Liver (tissue), 9 donors: ENCODE measurements around the gene CAMP. TPM values are rescaled to one million over a fixed set of nuclear protein-coding genes. Genes with fewer than 3 reads are reported as not detected.

ENCODE experiments used
- DNase-seq: peaks from one replicate; pipeline ENCODE4 v3.0.0-alpha.2; 2017; ENCODE audit warnings: low spot score
- H3K27ac ChIP-seq, 2 donors: one replicate each; pipeline ENCODE4 v1.7.0; 2013; ENCODE audit warnings: inconsistent platforms in 2 of 2, low read length in 2 of 2, control low read depth in 1 of 2, low read depth in 1 of 2, mild to moderate bottlenecking in 1 of 2
- H3K27me3 ChIP-seq, 4 donors: one replicate each; pipeline versions ENCODE4 v1.6.1 to v1.7.0; 2013; ENCODE audit warnings: low read length in 3 of 4, inconsistent platforms in 1 of 4, mild to moderate bottlenecking in 1 of 4, moderate library complexity in 1 of 4; ENCODE audit not compliant: control insufficient read depth in 4 of 4, insufficient read depth in 4 of 4
- H3K36me3 ChIP-seq, 4 donors: one replicate each; pipeline versions ENCODE4 v1.6.1 to v1.7.0; 2013; ENCODE audit warnings: low read length in 3 of 4, mild to moderate bottlenecking in 3 of 4, low read depth in 1 of 4, moderate library complexity in 1 of 4; ENCODE audit not compliant: control insufficient read depth in 4 of 4, insufficient read depth in 3 of 4
- H3K4me1 ChIP-seq, 4 donors: one replicate each; pipeline versions ENCODE4 v1.6.1 to v1.7.0; 2013; ENCODE audit warnings: low read length in 3 of 4, mild to moderate bottlenecking in 3 of 4, moderate library complexity in 1 of 4; ENCODE audit not compliant: control insufficient read depth in 4 of 4, insufficient read depth in 4 of 4
- H3K4me3 ChIP-seq, 3 donors: one replicate each; pipeline versions ENCODE4 v1.6.1 to v1.7.0; 2013; ENCODE audit warnings: low read length in 3 of 3, control low read depth in 1 of 3, low read depth in 1 of 3, mild to moderate bottlenecking in 1 of 3
- H3K9ac ChIP-seq, 2 donors: one replicate each; pipeline ENCODE4 v1.7.0; 2013; ENCODE audit warnings: low read length in 2 of 2, mild to moderate bottlenecking in 2 of 2, moderate library complexity in 2 of 2, control low read depth in 1 of 2, low read depth in 1 of 2
- H3K9me3 ChIP-seq, 4 donors: one replicate each; pipeline versions ENCODE4 v1.6.1 to v1.7.0; 2013; ENCODE audit warnings: low read length in 3 of 4; ENCODE audit not compliant: control insufficient read depth in 4 of 4
- ATF3 ChIP-seq: IDR thresholded peaks from 2 replicates; pipeline ENCODE4 v1.6.1; 2016; ENCODE audit warnings: antibody characterized with exemption
- EGR1 ChIP-seq, 2 donors: IDR thresholded peaks; 2 replicates each; pipeline ENCODE4 v1.6.1; 2016 to 2018; ENCODE audit warnings: antibody characterized with exemption in 2 of 2, low read depth in 2 of 2
- FOXA1 ChIP-seq: IDR thresholded peaks from 2 replicates; pipeline ENCODE4 v1.6.1; 2016; ENCODE audit warnings: antibody characterized with exemption
- FOXA2 ChIP-seq: IDR thresholded peaks from 2 replicates; pipeline ENCODE4 v1.6.1; 2016; ENCODE audit warnings: antibody characterized with exemption
- GABPA ChIP-seq, 2 donors: IDR thresholded peaks in 1 of 2; conservative IDR thresholded peaks in 1 of 2; 2 replicates each; pipeline ENCODE4 v1.6.1; 2016; ENCODE audit warnings: antibody characterized with exemption in 2 of 2, mild to moderate bottlenecking in 1 of 2, moderate library complexity in 1 of 2
- HNF4A ChIP-seq, 2 donors: conservative IDR thresholded peaks; 2 replicates each; pipeline ENCODE4 v1.6.1; 2016; ENCODE audit warnings: antibody characterized with exemption in 2 of 2, mild to moderate bottlenecking in 2 of 2
- HNF4G ChIP-seq: IDR thresholded peaks from 2 replicates; pipeline ENCODE4 v1.6.1; 2016; ENCODE audit warnings: antibody characterized with exemption
- JUND ChIP-seq, 2 donors: IDR thresholded peaks; 2 replicates each; pipeline ENCODE4 v1.6.1; 2016; ENCODE audit warnings: antibody characterized with exemption in 2 of 2
- MAX ChIP-seq: IDR thresholded peaks from 2 replicates; pipeline ENCODE4 v1.6.1; 2016; ENCODE audit warnings: antibody characterized with exemption
- NR2F2 ChIP-seq: IDR thresholded peaks from 2 replicates; pipeline ENCODE4 v1.6.1; 2016; ENCODE audit warnings: antibody characterized with exemption
- RAD21 ChIP-seq, 2 donors: IDR thresholded peaks; 2 replicates each; pipeline ENCODE4 v1.6.1; 2016; ENCODE audit warnings: antibody characterized with exemption in 2 of 2, mild to moderate bottlenecking in 2 of 2
- REST ChIP-seq: IDR thresholded peaks from 2 replicates; pipeline ENCODE4 v1.6.1; 2016; ENCODE audit warnings: antibody characterized with exemption, mild to moderate bottlenecking
- RXRA ChIP-seq, 2 donors: IDR thresholded peaks; 2 replicates each; pipeline ENCODE4 v1.6.1; 2017 to 2018; ENCODE audit warnings: antibody characterized with exemption in 2 of 2, mild to moderate bottlenecking in 1 of 2
- SP1 ChIP-seq: IDR thresholded peaks from 2 replicates; pipeline ENCODE4 v1.6.1; 2018; ENCODE audit warnings: antibody characterized with exemption, mild to moderate bottlenecking
- TAF1 ChIP-seq: conservative IDR thresholded peaks from 2 replicates; pipeline ENCODE4 v1.6.1; 2016; ENCODE audit warnings: antibody characterized with exemption, mild to moderate bottlenecking
- YY1 ChIP-seq: IDR thresholded peaks from 2 replicates; pipeline ENCODE4 v1.6.1; 2016; ENCODE audit warnings: antibody characterized with exemption, mild to moderate bottlenecking
- ZBTB33 ChIP-seq: IDR thresholded peaks from 2 replicates; pipeline ENCODE4 v1.6.1; 2016; ENCODE audit warnings: antibody characterized with exemption
- WGBS: extraction: QIAGEN DNeasy Blood & Tissue Kit; methylation state at CpG from one replicate; pipeline ENCODE4 v1.1.7; 2013; 5-methylcytosine and 5-hydroxymethylcytosine counted together
- polyA plus RNA-seq, 2 donors: library from polyadenylated mRNA; stranded (reverse) in 1 of 2; unstranded in 1 of 2; fragments of 200-250 nt in 1 of 2; fragments of >200 nt in 1 of 2; fragmentation: Nextera tagmentation in 1 of 2; extraction: Ambion mirVana in 1 of 2; gene quantifications; one replicate each; pipeline versions ENCODE4 v1.2.1 to v1.2.3, GENCODE V29; 2013 to 2015
- total RNA-seq, 2 donors: library from RNA; depleted of rRNA; stranded (reverse); fragments of >200 nt; gene quantifications; one replicate each; pipeline ENCODE4 v1.2.3, GENCODE V29; 2014
- TF ChIP-seq, protein P1 (sequence below): fragments of 150-350 bp; IDR thresholded peaks from 2 replicates; pipeline ENCODE4 v1.5.1; 2017; ENCODE audit warnings: improper control_type of control experiment, low read depth, low read length; ENCODE audit not compliant: missing input control
- donor health status: healthy.
- donor health status: healthy.
- donor health status: healthy.
- donor health status: healthy.
- donor health status: healthy.

The CAMP gene
- total and polyA plus RNA-seq, 4 donors = 0.25 to 3.2 (median 0.62) TPM; not detected in 1

GRCh38 chr3:48268381-48268935 lies 45.2 kb downstream of the CAMP start:
- Histone ChIP-seq H3K4me3 (no peak overlapping the region), H3K9ac (no peak overlapping the region), H3K9me3 (no peaks in the 10 kb centered on the region), H3K27me3 (no peaks in the 10 kb centered on the region), H3K36me3 (peaks cover 0 to 16% (median 0%) of the 10 kb centered on the region in 4 donors), H3K27ac (no peak overlapping the region), H3K4me1 (no peaks in the 10 kb centered on the region)
- DNase-seq = no peak
- 79% methylated on average over 13 of the region's 13 CpGs for WGBS
- TF ChIP-seq RXRA (IDR thresholded peaks at IDR 0.05) (no peak), ATF3 (no peak)

DNA sequence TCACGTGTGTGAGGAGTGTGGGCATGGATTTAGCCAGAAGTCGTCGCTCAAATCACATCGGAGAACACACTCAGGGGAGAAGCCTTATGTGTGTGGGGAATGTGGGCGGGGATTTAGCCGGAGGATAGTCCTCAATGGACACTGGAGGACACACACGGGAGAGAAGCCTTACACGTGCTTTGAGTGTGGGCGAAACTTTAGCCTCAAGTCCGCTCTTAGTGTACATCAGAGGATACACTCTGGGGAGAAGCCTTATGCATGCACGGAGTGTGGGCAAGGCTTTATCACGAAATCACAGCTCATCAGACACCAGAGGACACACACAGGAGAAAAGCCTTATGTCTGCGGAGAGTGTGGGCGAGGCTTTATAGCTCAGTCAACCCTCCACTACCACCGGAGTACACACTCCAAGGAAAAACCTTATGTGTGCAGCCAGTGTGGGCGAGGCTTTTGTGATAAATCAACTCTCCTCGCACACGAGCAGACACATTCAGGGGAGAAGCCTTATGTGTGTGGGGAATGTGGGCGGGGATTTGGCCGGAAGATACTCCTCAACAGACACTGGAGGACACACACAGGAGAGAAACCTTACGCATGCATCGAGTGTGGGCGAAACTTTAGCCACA lies 45.8 kb downstream of the CAMP start:
- Histone ChIP-seq H3K27ac (no peak overlapping the region), H3K27me3 (no peaks in the 10 kb centered on the region), H3K36me3 (peaks cover 0 to 16% (median 0%) of the 10 kb centered on the region in 4 donors), H3K9ac (no peak overlapping the region), H3K4me1 (no peaks in the 10 kb centered on the region), H3K4me3 (no peak overlapping the region), H3K9me3 (no peaks in the 10 kb centered on the region)
- TF ChIP-seq ZBTB33 (no peak), EGR1 (IDR thresholded peaks at IDR 0.05; ENCODE audit: low read depth in 2 of 2) (no peak), RXRA (IDR thresholded peaks at IDR 0.05) (no peak), ATF3 (no peak), RAD21 (IDR thresholded peaks at IDR 0.05) (no peak), NR2F2 (no peak), REST (no peak), FOXA1 (no peak), HNF4G (no peak), HNF4A (conservative IDR thresholded peaks at IDR 0.05) (no peak), FOXA2 (no peak), GABPA (IDR thresholded peaks at IDR 0.05 in 1 of 2, conservative IDR thresholded peaks at IDR 0.05 in 1 of 2) (no peak), TAF1 (no peak), JUND (IDR thresholded peaks at IDR 0.05) (no peak), SP1 (no peak), MAX (no peak), YY1 (no peak)
- TF ChIP-seq, protein P1, sequence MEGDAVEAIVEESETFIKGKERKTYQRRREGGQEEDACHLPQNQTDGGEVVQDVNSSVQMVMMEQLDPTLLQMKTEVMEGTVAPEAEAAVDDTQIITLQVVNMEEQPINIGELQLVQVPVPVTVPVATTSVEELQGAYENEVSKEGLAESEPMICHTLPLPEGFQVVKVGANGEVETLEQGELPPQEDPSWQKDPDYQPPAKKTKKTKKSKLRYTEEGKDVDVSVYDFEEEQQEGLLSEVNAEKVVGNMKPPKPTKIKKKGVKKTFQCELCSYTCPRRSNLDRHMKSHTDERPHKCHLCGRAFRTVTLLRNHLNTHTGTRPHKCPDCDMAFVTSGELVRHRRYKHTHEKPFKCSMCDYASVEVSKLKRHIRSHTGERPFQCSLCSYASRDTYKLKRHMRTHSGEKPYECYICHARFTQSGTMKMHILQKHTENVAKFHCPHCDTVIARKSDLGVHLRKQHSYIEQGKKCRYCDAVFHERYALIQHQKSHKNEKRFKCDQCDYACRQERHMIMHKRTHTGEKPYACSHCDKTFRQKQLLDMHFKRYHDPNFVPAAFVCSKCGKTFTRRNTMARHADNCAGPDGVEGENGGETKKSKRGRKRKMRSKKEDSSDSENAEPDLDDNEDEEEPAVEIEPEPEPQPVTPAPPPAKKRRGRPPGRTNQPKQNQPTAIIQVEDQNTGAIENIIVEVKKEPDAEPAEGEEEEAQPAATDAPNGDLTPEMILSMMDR = no peak
- DNase-seq = no peak
- WGBS = 86% methylated on average over 23 of the region's 23 CpGs
